SU-DHL-6 (cell line): Measurements from ENCODE around the gene ATN1.

Experiments
- H2AFZ ChIP-seq: fragments of 200-600 bp; sonication (generic); 2 replicates; pipeline ENCODE4 v1.6.1; 2014; ENCODE audit warnings: low read depth, mild to moderate bottlenecking, moderate library complexity, mixed read lengths, antibody characterized with exemption, low read length; ENCODE audit not compliant: severe bottlenecking
- H3F3A ChIP-seq: fragments of 200-600 bp; shearing (Covaris generic); 2 replicates; pipeline ENCODE4 v1.6.0; 2016; ENCODE audit warnings: antibody characterized with exemption, mild to moderate bottlenecking; ENCODE audit not compliant: insufficient read depth
- H3K27ac ChIP-seq: fragments of 200-600 bp; sonication (generic); 2 replicates; pipeline ENCODE4 v1.5.1; 2016; ENCODE audit warnings: low read depth, mild to moderate bottlenecking, low read length, moderate library complexity, mixed read lengths
- H3K27me3 ChIP-seq: fragments of 200-600 bp; sonication (generic), shearing (Covaris generic); 2 replicates; pipeline ENCODE4 v1.6.0; 2014; ENCODE audit warnings: mild to moderate bottlenecking, low read length
- H3K36me3 ChIP-seq: fragments of 200-600 bp; sonication (generic); 2 replicates; pipeline ENCODE4 v1.6.1; 2014; ENCODE audit warnings: mild to moderate bottlenecking, low read length, mixed read lengths
- H3K4me2 ChIP-seq: fragments of 300-600, 200-600 bp; shearing (Covaris generic), sonication (generic); 2 replicates; pipeline ENCODE4 v1.6.0; 2014; ENCODE audit warnings: low read length, low read depth, mild to moderate bottlenecking; ENCODE audit not compliant: poor library complexity, severe bottlenecking
- H3K4me3 ChIP-seq: fragments of 200-600 bp; sonication (generic); 2 replicates; pipeline ENCODE4 v1.5.1; 2014; ENCODE audit warnings: antibody characterized with exemption, low read length, mild to moderate bottlenecking, mixed read lengths; ENCODE audit not compliant: insufficient read depth, poor library complexity, severe bottlenecking
- H3K79me2 ChIP-seq: fragments of 200-600 bp; sonication (generic); 2 replicates; pipeline ENCODE4 v1.6.1; 2014; ENCODE audit warnings: mild to moderate bottlenecking, low read length, moderate library complexity; ENCODE audit not compliant: insufficient read depth
- H3K9ac ChIP-seq: fragments of 200-600 bp; sonication (generic); 2 replicates; pipeline ENCODE4 v1.7.0; 2014; ENCODE audit warnings: mild to moderate bottlenecking, low read length
- H3K9me2 ChIP-seq: fragments of 200-600 bp; sonication (generic); replicated peaks from 2 replicates; pipeline ENCODE4 v1.6.1; 2014; ENCODE audit warnings: low read length; ENCODE audit not compliant: insufficient read depth
- H3K9me3 ChIP-seq: fragments of 200-600 bp; sonication (generic); 2 replicates; pipeline ENCODE4 v1.6.1; 2014; ENCODE audit warnings: low read length, mixed read lengths; ENCODE audit not compliant: insufficient read depth
- H4K20me1 ChIP-seq: fragments of 200-600 bp; sonication (generic); 2 replicates; pipeline ENCODE4 v1.6.1; 2014; ENCODE audit warnings: low read depth, mild to moderate bottlenecking, antibody characterized with exemption, low read length, moderate library complexity, mixed read lengths
- EZH2phosphoT487 ChIP-seq: fragments of 200-600 bp; sonication (generic), shearing (Covaris generic); conservative IDR thresholded peaks from 2 replicates; pipeline ENCODE4 v1.6.1; 2018; ENCODE audit warnings: mild to moderate bottlenecking, antibody characterized with exemption, low read length, moderate library complexity, mixed read lengths
- TF ChIP-seq, protein P1 (sequence below): fragments of 200-600 bp; sonication (generic); IDR thresholded peaks from one replicate; pipeline ENCODE4 v1.5.1; 2017; ENCODE audit warnings: antibody characterized with exemption, mild to moderate bottlenecking, low read length, moderate library complexity; ENCODE audit not compliant: insufficient read depth, poor library complexity, severe bottlenecking

The ATN1 gene

GRCh38 chr12:6975297-6976032, 47.7 kb downstream of the ATN1 start:
- no peaks in the 10 kb centered on the region for H3K9me2 ChIP-seq
- no peak overlapping the region for H3K4me2 ChIP-seq
- no peak overlapping the region for H2AFZ ChIP-seq
- no peak for TF ChIP-seq EZH2phosphoT487
- TF ChIP-seq, protein P1, sequence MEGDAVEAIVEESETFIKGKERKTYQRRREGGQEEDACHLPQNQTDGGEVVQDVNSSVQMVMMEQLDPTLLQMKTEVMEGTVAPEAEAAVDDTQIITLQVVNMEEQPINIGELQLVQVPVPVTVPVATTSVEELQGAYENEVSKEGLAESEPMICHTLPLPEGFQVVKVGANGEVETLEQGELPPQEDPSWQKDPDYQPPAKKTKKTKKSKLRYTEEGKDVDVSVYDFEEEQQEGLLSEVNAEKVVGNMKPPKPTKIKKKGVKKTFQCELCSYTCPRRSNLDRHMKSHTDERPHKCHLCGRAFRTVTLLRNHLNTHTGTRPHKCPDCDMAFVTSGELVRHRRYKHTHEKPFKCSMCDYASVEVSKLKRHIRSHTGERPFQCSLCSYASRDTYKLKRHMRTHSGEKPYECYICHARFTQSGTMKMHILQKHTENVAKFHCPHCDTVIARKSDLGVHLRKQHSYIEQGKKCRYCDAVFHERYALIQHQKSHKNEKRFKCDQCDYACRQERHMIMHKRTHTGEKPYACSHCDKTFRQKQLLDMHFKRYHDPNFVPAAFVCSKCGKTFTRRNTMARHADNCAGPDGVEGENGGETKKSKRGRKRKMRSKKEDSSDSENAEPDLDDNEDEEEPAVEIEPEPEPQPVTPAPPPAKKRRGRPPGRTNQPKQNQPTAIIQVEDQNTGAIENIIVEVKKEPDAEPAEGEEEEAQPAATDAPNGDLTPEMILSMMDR = no peak
- H3K27me3 ChIP-seq = no peaks in the 10 kb centered on the region
- peaks cover 4% of the 10 kb centered on the region; the same call in 1 of the 2 replicates for H3K36me3 ChIP-seq
- peaks cover 24% of the 10 kb centered on the region for H3K79me2 ChIP-seq
- H4K20me1 ChIP-seq = no peaks in the 10 kb centered on the region
- no peaks in the 10 kb centered on the region; the same call in 1 of the 2 replicates for H3F3A ChIP-seq
- no peaks in the 10 kb centered on the region for H3K9me3 ChIP-seq
- H3K4me3 ChIP-seq = no peak overlapping the region
- no peak overlapping the region for H3K9ac ChIP-seq
- no peak overlapping the region for H3K27ac ChIP-seq

DNA sequence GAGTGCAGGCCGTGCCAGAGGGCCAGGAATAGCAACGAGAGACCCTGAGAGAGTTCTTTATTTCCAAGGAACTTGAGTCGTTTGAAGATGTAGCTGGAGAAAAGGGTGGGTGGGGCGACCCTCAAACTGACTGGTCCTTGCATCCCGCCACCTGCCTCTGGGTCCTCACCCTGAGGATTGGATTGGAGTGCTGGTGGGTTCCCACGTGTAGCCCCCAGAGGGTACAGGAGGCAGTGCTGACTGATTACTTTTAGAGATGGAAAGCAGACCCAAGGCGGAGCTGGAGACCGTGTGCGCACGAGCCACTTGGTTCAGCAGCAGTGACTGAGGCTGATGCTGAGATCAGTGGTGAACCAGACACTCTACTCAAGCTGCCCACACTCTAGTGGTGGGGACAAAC, 49.9 kb downstream of the ATN1 start:
- no peaks in the 10 kb centered on the region; the same call in 1 of the 2 replicates for H3F3A ChIP-seq
- H3K27ac ChIP-seq = no peak overlapping the region
- H3K79me2 ChIP-seq = peaks cover 5% of the 10 kb centered on the region
- no peaks in the 10 kb centered on the region for H3K27me3 ChIP-seq
- H3K4me2 ChIP-seq = no peak overlapping the region
- TF ChIP-seq EZH2phosphoT487 = no peak
- TF ChIP-seq, protein P1 = no peak
- no peaks in the 10 kb centered on the region for H3K9me2 ChIP-seq
- peaks cover 4% of the 10 kb centered on the region; the same call in 1 of the 2 replicates for H3K36me3 ChIP-seq
- H3K9ac ChIP-seq = no peak overlapping the region
- no peak overlapping the region for H3K4me3 ChIP-seq
- H3K9me3 ChIP-seq = no peaks in the 10 kb centered on the region
- H4K20me1 ChIP-seq = no peaks in the 10 kb centered on the region
- no peak overlapping the region for H2AFZ ChIP-seq

GRCh38 chr12:6978188-6978587, 50.4 kb downstream of the ATN1 start:
- no peak for TF ChIP-seq EZH2phosphoT487
- TF ChIP-seq, protein P1 = no peak
- H3K4me3 ChIP-seq = no peak overlapping the region
- no peak overlapping the region for H2AFZ ChIP-seq
- no peak overlapping the region for H3K9ac ChIP-seq
- H3K9me3 ChIP-seq = no peaks in the 10 kb centered on the region
- H3K27ac ChIP-seq = no peak overlapping the region
- no peaks in the 10 kb centered on the region; the same call in 1 of the 2 replicates for H3F3A ChIP-seq
- H3K79me2 ChIP-seq = no peaks in the 10 kb centered on the region
- H4K20me1 ChIP-seq = no peaks in the 10 kb centered on the region
- no peaks in the 10 kb centered on the region for H3K27me3 ChIP-seq
- no peaks in the 10 kb centered on the region for H3K9me2 ChIP-seq
- no peak overlapping the region for H3K4me2 ChIP-seq
- H3K36me3 ChIP-seq = peaks cover 7% of the 10 kb centered on the region
